ENCODE measurements around the gene RTN4RL1.
"Not testable (repeated sequence)": the region's sequence is repeated elsewhere in the genome, so short reads cannot be mapped to it uniquely, and the experiment has no call there.

Gene RTN4RL1

GRCh38 chr17:2023692-2024571 lies 1.2 kb downstream of the RTN4RL1 start:
- DNase-seq: peak; percentile 20

- no peak for DNase-seq
Measured at GRCh38 chr17:2023256-2023655, 1.9 kb downstream of the RTN4RL1 start.

- no peak for DNase-seq
Measured at GRCh38 chr17:2022647-2023240, 2.4 kb downstream of the RTN4RL1 start.

DNA sequence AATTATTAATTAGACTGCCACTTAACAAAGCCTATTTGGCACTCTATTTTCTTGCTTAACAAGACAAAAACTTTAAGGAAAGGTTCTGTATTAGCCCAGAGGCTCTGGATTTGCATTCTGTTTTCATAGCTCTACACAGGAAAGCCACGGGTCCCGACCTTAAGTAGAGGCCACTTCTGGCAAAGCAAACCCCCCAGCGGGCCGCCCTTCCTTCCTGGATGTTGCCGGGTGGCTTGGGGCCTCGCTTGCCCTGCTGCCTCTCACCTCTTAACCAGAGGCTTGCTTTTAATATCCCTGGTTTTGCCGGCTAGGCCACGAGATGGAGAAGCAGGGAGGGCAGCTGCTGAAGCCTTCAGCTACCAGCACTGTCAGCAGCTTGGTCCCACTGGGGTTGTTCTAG lies 4.4 kb downstream of the RTN4RL1 start:
- DNase-seq: no peak

GRCh38 chr17:2019723-2020122 lies 5.4 kb downstream of the RTN4RL1 start:
- no peak for DNase-seq

DNA sequence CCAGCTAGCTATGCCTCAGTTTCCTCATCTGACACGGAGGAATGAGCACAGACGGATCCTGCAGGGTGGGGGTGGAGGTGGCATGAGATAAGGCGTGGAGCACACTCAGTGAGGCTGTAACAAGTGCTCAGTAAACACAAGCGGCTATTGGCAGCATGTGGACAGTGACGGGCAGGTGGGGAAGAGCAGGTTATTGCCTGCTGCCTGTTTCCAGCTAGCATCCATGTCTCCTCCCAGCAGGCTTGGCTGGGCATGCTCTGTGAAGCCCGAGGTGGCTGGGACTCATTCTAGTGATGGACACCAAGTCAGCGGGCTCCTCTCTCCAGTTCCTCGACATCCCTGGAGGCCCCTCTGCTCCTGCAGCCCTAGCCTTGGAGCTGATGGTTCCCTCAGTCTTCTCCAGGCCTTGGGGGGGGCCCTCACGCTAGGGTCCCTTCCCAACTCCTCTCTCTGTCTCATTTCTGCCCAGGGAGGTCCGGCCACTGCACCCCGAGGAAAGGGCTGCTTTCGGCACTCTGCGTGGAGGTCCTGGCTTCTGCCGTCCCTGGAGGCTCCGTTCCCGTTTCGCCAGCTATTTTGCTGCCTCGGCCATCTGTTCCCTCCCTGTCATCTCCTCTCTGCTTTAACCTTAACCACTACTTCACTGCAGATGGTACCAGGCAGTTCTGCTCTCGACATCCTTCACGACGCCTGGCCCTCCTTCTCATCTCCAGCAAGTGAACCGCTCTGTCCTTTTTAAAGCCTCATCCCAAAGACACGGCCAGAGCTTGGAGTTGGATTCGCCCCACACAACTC lies 6.2 kb downstream of the RTN4RL1 start:
- DNase-seq: peak; percentile 74

GRCh38 chr17:2017274-2017941 lies 7.7 kb downstream of the RTN4RL1 start:
- peak; percentile 3 for DNase-seq

- DNase-seq: no peak
Measured at GRCh38 chr17:2016494-2016893, 8.6 kb downstream of the RTN4RL1 start.

- DNase-seq: no peak
Measured at GRCh38 chr17:2015314-2015713, 9.8 kb downstream of the RTN4RL1 start.

DNA sequence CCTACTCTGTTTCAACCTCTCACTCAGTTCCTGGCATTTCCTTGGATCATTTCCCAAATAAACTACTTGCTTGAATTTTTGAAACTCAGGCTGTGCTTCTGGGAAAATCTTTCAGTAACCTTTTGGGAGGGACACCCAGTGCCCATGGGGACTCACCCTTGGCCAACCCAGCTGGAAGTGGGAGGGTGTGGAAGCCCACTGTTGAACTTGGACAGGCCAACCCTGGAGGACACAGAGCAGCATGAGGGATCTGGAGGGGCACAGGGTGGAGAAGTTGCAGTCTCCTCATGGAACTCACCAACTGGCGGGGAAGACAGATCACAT lies 11.2 kb downstream of the RTN4RL1 start:
- DNase-seq: no peak

GRCh38 chr17:2013220-2013993 lies 11.7 kb downstream of the RTN4RL1 start:
- DNase-seq: not testable (repeated sequence)

DNA sequence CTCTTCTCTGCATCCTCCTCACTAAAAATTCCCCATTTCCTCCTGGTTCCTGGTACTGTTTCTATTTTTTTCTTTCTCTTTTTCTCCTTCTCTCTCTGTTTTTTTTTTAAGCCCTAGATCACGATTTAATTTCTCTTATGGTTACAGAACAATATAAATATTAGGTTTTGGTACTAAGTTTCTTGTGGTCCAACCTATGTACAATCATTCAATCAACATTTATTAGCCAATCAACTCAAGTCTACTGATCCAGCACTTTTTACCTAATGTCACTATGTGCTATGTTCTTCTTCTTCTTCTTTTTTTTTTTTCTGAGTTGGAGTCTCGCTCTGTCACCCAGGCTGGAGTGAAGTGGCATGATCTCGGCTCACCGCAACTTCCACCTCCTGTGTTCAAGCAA lies 12.6 kb downstream of the RTN4RL1 start:
- DNase-seq: no peak

DNA sequence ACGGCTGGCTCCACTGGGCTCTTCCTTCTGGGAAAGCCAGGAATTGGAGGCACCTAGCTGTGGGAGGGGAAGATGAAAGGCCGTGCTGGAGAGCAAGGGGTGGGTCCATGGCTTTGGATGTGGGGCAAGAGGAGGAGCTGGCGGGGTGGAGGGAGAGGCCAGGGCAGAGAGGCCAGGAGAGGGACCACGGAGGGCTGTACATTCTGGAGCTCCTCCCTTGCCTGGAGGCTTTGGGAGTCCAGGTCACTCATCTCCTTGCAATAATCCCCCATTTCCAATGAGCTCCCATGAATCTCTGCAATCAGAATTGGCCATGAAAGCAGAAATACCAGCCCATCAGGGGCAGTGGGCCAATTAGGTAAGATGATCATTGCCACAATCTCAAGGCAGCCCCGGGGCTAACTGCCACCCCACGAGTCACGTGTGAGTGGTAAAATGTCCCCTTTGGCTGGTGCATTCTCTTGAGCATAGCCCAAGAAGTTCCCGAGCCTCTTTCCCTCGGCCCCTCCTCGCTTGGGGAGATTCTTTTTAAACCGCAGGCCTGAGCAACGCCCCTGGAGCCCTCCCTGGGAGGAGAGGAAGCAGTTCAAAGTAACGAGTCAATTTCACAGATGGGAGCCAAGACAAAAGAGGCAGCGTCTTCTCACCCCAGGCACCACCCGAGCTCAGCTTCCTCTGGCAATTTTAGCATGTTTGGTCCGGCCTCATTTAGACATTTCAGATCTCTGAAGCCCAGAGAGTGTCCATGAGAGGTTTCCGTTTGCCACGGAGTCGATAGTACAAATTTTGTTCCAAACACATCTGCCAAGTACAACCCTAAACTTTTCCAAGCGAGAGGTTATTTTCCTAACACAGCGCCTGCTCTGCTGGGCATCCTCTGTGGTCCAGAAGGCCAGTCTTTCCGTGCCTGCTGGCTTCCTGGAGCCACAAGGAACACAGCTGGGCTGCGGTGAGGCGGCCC lies 13.4 kb downstream of the RTN4RL1 start:
- no peak for DNase-seq

DNA sequence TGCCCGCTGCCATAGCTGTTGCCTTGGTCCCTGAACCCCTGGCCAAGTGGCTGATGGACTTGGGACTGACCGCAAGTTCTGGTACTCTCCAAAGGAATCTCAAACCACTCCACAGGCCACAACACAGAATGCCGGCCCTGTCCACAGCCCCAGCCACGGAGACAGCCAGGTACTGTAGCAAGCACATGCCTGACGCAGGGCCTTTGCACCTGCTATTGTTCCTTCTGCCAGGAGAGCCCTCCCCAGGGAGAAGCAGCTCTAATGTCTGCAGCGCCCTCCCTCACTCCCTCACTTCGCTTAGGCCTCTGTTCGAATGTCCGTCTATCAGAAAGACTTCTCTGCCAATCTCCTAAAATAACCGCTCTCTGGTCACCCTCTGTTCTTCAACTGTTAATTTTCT lies 15.4 kb downstream of the RTN4RL1 start:
- DNase-seq: no peak

GRCh38 chr17:2008332-2009126 lies 16.6 kb downstream of the RTN4RL1 start:
- no peak for DNase-seq

DNA sequence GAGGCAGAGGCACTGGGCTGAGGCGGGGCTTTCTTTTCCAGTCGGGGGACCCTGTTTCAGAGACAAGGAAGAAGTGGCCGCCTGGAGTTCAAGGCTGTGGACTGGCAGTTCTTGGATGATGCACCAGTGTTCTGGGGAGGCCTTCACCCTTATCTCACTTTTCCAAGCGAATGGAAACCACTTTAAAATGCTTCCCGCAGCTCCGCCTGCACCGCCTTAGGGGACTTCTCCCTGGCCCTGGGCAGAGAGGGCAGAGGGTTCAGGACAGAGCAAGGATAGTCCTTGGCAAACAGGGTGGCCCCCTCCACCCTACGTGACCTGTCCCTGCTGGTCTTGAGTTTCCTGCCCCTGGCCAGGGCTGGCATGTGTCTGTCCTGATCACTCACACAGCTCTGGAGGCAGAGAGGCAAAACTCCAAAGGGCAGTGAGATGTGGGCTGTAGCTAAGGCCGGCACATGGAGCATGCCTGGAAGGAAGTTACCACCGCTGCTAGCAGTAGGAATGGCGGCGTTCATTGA lies 20.6 kb downstream of the RTN4RL1 start:
- no peak for DNase-seq

GRCh38 chr17:2003525-2003924 lies 21.6 kb downstream of the RTN4RL1 start:
- no peak for DNase-seq

DNA sequence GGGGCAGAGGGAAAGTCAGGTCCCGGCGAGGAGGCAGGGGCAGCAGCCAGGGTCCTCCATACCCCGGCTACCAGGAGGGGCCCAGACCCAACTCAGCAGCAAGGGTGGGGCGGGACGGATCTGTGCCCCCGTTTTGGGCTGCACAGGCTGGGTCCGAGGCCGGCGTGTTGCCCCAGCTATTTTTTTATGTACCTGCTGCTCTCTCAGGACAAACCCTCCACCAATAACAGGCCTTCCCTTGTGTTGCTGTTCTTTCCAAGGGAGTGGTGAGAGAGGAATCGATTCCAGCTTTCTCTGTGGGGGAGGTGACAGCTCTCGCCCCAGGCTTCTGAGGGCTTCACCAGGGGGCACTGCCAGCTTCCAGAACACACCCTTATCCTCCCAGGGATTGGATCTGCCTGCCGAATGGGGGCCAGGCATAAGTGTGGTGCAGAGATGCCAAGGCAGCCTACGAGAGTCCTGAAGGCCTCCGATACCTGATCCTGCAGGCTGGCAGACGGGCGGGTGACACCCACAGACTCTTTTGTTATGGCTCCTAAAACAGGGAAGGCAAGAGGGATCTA lies 22.3 kb downstream of the RTN4RL1 start:
- no peak for DNase-seq

DNA sequence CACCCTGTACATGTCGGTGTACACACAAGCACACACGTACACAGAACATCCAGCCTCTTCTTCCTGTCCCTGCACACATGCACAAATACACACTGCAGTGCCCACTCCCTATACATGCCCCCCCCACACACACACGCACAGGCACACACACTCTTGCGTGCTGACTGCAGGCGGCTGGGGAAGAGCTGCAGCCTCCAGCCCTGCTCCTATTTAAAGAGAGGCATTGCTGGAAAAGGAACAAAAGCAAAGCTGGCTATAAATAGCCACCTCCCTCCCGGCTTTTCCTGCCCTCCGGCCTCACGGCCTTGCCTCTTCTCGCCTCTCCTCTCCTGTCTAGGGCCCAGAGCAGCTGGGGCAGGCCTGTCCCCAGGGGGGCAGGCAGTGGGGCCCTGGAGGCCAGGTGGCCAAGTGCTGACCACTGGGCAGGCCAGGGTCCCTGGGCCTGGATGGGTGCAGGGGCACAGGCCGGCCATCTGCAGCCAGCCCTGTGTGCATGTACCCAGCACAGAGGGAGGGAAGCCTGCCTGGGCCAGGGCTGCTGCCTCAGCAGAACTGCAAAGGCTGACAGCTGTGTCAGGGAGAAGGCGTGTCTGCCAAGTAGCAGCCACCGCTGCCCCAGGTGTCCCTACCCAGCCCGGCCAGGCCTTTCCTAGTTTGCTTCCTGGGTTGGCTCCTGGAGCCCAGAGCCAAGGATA lies 25.4 kb downstream of the RTN4RL1 start:
- peak; percentile 63 for DNase-seq
